Nucleus accumbens (tissue), 56 donors: ENCODE results near the gene CHN1.

Experiments used
- DNase-seq, 56 donors: peaks; one replicate each; lab custom pipeline; 2025; lab: John Stamatoyannopoulos, UW

Gene CHN1

GRCh38 chr2:174929786-174930185 is 75.4 kb downstream of the CHN1 start:
- DNase-seq, result no peak

DNA sequence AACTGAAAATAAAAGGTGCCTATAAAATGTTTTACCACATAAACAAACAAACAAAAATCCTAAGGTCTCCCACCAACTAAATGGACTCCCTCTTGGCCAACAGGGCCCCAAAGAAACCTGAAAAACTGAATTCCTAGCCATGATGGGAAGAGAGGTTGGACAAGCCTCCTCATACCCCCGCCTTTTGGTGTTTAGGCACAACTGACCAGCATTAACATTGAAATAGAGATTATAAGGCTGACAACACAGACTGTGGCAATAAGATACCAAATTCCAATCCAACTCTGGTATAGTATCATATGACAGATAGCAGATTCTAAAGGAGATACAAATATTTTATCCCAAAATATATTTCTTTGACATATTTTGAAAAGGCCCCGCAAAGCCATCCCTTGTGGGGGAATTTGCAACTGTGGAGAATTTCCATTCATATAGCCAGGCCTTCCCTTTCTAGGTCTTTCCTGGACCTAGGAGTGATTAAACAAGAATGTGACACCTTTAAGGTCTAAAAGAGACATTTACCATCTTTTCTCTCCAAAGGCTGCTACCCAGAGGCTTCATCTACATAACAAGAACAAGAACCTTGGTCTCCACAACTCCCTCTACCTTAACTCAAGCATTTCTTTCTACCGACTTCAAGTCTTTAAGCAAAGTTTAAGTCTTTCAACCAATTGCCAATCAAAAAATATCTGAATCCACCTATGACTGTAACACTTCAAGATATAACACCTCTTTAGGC is 80.0 kb downstream of the CHN1 start:
- no peak for DNase-seq

- no peak for DNase-seq
These were observed 81.0 kb downstream of the CHN1 start for GRCh38 chr2:174924061-174924693.

GRCh38 chr2:174919947-174920595 is 85.1 kb downstream of the CHN1 start:
- DNase-seq, result no peak

DNA sequence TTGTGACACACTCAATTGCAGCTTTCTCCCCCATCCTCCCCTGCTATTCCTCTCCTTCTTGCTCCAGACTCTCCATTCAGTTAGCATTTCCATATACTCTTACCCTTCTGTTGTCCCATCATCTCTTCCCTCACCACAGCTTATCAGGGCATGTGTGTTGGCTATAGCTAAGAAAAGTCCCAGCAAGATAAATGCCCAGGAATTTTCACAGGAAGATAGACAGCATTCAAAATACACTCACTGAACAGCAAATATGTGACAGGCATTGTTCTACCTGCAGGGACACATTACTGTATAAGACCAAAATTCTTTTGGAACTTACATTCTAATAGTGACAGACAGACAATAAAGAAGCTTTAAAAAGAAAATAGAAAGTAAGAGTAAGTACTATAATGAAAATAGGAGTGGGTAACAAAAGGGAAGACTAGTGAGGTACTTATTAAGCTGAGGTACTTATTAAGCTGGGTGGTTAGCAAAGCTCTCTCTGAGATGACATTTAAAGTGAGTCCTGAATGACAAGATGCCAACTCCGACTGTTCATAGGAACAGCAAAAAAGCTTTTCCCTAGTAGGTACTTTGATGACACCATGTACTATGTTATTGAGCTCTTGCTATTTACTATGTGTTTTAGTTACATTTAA is 86.2 kb downstream of the CHN1 start:
- DNase-seq, result no peak

DNA sequence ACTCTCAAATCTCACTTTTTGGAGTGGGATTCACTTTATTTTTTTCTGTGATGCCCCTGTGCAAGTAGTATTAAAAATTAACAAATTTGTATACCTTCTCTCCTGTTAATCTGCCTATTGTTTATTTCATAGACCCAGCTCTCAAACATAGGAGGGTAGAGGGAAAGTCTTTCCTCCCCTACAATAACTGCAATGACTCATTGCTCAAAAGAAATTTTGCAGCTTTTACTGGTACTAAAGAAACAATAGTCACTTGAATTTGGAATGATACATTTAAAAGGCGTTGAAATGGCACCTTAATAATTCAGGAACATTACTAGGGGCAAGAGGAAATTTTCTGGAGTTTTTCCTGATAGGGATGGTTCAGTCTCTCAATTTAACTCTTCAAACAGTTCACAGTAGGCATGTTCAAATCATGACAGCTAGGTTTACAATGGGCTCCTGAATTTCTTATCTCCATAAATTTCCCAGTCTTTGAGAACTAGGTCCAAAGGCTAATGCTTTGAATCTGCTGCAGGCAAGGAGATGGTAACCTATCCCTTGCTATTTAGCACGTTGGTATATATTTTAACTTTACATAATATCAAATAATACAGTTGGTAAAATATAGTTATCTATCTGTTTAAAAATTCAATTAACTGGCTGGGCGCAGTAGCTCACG is 88.8 kb downstream of the CHN1 start:
- DNase-seq, result no peak

GRCh38 chr2:174914853-174915760 is 90.1 kb downstream of the CHN1 start:
- peak in 7 of 56 donors; percentile 0 to 57 (median 14) for DNase-seq

DNA sequence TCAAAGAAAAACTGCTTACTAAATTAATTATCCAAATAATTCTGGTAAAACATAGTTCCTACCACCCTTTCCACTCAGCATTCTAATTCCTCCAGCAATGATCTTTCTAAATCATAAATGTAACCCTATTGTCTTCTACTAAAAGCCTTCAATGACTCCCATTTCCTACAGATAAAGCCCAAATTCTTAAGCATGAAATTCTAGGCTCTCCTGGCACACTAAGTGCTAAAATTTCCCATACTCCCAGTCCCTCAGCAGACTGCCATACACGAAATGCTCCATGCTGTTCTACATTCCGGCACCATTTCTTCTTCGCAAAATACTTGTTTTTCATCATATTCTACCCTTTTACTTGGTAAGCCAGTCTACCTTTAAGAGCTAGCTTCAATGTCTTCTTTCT is 96.9 kb downstream of the CHN1 start:
- no peak for DNase-seq

DNA sequence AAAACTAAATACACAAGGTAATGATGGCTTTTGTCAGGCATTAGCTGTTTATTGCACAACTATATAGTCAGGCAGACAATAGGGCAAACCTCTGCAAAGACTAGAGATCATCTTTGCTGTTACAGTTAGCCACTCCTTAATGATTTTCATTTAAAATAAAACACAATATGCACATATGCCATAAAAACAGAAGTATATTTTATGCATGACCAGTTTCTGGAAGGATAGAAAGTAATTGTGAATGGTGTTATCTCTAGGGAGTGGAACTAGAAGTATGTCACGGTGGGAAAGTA is 102.0 kb downstream of the CHN1 start:
- DNase-seq, result no peak

- peak in 1 of 56 donors; percentile 30 for DNase-seq
These were observed 102.5 kb downstream of the CHN1 start for GRCh38 chr2:174902506-174903263.

DNA sequence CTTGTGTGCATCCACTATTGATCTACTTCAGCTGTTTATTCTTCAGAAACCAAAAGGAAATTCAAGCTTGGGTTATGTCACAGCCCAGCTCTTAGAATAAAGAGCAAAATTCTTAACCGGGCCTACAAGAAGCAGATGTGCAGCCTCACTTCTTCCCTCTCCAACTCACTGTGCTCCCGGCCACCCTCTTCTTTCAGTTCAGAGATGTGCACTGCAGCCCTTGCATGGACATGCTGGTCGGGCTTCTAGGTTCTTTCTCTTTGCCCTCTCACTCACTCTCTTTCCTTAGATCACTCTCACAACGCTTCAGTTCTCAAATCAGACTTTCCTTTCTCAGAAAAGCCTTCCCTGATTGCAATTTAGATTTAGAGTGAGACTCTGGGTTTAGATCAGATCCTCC is 104.1 kb downstream of the CHN1 start:
- DNase-seq, result peak in 6 of 56 donors; percentile 4 to 21 (median 10)

DNA sequence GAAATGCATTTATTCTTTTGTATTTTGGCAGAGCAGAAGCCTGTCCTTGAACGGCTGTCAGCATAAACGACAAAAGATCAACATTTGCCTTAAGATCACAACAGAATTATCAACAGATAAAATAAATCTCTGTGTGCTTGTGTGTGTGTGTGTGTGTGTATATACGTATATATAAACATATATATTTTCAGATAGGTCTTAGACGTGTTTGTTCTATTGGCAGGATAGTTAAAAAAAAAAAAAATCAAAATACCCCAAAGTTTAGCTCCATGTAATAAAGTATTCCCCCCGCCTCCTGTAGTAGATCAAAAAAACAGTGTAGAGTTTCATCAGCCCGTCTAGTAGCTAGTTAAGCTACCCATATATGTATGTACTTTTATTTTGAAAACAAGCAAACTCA is 107.9 kb downstream of the CHN1 start:
- DNase-seq, result no peak

DNA sequence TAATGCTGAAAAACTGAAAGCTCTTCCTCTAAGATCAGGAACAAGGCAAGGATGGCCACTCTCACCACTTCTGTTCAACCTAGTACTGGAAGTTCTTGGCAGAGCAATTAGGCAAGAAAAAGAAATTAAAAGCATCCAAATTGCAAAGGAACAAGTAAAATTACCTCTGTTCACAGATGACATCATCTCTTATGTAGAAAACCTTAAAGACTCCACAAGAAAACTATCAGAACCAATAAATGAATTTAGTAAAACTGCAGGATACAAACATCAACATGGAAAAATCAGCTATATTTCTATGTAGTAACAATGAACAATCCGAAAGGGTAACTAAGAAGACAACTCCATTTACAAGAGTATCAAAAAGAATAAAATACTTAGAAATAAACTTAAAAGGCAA is 112.2 kb downstream of the CHN1 start:
- DNase-seq, result no peak

DNA sequence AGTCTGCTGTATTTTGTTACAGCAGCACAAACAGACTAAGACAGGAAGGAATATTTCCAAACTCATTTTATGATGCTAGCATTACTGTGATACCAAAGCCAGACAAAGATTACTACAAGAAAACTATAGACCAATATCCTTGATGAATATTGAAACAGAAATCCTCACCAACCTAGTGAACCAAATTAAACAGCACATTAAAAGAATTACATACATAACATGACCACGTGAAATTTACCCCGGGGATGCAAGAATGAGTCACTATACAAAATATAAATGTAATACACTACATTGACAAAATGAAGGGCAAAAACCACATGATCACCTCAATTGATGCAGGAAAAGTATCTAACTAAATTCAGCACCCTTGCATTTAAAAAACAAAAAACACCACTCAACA is 112.6 kb downstream of the CHN1 start:
- DNase-seq, result no peak

- DNase-seq, result no peak
These were observed 116.4 kb downstream of the CHN1 start for GRCh38 chr2:174888646-174889271.

DNA sequence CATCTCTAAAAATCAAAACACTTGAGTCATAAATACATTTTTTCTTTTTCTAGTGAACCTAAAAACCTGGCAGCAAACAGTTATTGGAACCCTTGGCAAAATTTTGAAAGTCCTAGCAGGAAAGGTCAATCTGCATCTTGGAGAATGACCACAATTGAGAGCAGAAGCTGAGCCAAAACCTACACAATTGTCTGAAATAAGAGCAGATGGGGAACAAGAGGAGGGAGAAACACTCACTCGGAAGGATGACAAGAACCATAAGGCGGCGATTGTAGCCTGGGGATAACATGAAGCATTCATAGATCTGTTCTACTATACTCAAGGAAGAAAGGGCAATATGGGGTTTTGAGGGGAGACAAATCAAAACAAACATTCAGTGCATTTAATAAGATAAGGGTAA is 117.0 kb downstream of the CHN1 start:
- DNase-seq, result no peak

DNA sequence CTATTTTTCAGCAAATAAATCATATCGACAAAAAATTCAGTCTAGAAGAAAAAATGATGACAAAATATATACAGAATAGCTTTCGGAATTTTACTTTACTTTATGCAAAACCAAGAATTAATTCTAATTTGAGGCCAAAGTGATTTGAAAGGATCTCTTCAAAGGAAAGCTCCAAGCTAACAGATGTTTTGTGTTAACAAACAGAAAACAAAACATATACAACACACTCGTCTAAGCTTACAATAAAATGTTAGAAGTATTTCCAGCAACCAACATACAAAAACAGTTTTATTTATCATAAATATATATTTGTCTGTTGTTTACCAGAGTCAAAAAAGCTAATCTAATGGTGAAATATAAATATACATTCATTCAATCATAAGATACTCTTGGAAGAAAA is 122.8 kb downstream of the CHN1 start:
- no peak for DNase-seq

- DNase-seq, result no peak
These were observed 123.5 kb downstream of the CHN1 start for GRCh38 chr2:174881678-174882077.
